ENCODE results near the gene TOP3B. TPM values are rescaled to one million over a fixed set of nuclear protein-coding genes. Genes with fewer than 3 reads are reported as not detected.

TOP3B gene
- total and polyA plus RNA-seq, 9 of the 15 experiments (the other 6 are each of a cell fraction or from before 2014, with no cell fraction given): 3.0 to 188 (median 112) TPM

DNA sequence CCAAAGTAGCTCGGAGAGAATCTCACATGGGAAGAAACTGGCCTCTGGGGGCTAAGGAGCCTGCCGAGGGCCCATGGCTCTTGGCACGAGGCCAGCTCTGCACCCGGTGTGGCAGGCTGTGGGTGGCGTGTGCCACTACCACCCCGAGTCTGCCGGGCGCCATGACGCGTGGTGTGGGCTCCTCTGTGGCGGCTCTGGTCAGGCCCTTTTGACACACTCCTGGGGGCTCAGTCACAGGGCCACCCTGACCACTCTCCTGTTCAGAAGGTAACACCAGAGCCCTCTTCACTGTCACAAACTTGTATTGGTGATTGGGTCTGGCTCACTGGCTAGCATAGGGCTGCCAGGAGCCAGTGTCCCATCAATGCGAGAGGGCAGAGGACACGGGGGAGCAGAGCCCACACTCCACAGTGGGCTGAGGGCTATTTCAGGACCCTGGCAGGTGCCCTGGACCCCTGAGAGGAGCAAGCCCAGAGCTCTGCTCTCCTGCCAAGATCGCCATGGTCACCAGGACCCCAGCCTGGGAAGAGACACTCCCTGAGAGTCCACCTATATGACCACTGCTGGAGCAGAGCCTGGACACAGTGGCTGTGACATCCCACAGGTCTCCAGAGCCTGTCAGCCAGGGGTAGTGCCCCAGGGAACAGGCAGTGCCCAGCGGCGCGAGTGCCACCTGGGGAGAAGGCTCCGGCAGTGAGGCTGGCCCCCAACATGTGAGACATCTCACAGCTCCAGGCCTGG, 21.3 kb downstream of the TOP3B start (continued):
- no peak for TF ChIP-seq ZBTB8A (IDR thresholded peaks at IDR 0.05; ENCODE audit: partially characterized antibody)
- no peak for TF ChIP-seq MAFG (tag; conservative IDR thresholded peaks at IDR 0.05)
- no peak for TF ChIP-seq THRB (CRISPR knock-in tag; conservative IDR thresholded peaks at IDR 0.05)
- no peak for TF ChIP-seq MAFK (IDR thresholded peaks at IDR 0.05; ENCODE audit: low read length)
- peak; percentile 25 for TF ChIP-seq ETS2 (tag; IDR thresholded peaks at IDR 0.05; ENCODE audit: borderline replicate concordance, poor library complexity, severe bottlenecking)
- TF ChIP-seq MBD2 (IDR thresholded peaks at IDR 0.05; ENCODE audit: borderline replicate concordance, low read depth): no peak
- TF ChIP-seq ELK1 (CRISPR knock-in tag; IDR thresholded peaks at IDR 0.05): peak; percentile 83; the same call in 1 of the 2 replicates
- TF ChIP-seq RBM14 (IDR thresholded peaks at IDR 0.05; ENCODE audit: borderline replicate concordance, insufficient read depth, low read depth, low read length): 0 out of 2 replicates have a peak, but pooled peaks have one; percentile 92
- TF ChIP-seq ZNF766 (CRISPR knock-in tag; conservative IDR thresholded peaks at IDR 0.05): no peak
- TF ChIP-seq ZBTB11 (CRISPR knock-in tag; IDR thresholded peaks at IDR 0.05): no peak
- TF ChIP-seq, protein P1, sequence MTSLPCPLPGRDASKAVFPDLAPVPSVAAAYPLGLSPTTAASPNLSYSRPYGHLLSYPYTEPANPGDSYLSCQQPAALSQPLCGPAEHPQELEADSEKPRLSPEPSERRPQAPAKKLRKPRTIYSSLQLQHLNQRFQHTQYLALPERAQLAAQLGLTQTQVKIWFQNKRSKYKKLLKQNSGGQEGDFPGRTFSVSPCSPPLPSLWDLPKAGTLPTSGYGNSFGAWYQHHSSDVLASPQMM (CRISPR knock-in tag; IDR thresholded peaks at IDR 0.05): no peak
- TF ChIP-seq MAFF (IDR thresholded peaks at IDR 0.05; ENCODE audit: low read length): no peak
